Measurements from ENCODE around the gene LYPD8. TPM values are rescaled to one million over a fixed set of nuclear protein-coding genes. Genes with fewer than 3 reads are reported as not detected.

Gene LYPD8
- total and polyA plus RNA-seq, 2 of the 8 experiments (the other 6 are each of a cell fraction or from before 2014, with no cell fraction given): not detected

- 82% methylated on average over 3 of the region's 3 CpGs; no CpG with 5 or more reads in 1 of the 2 experiments for WGBS, 2 experiments (ENCODE audit: extremely low coverage in 1 of 2, insufficient coverage in 1 of 2, insufficient read length in 1 of 2, insufficient replicate concordance in 2 of 2, low coverage in 1 of 2, low lambda C conversion rate in 2 of 2, missing lambda C conversion rate in 1 of 2)
- Histone ChIP-seq H3K79me2 (ENCODE audit: control insufficient read depth in 1 of 2, insufficient read depth in 2 of 2, low read length in 2 of 2) (no peaks in the 10 kb centered on the region), H3K56ac (replicated peaks; ENCODE audit: insufficient read length, low read depth, low read length) (no peak overlapping the region), H2BK15ac (ENCODE audit: low read length) (no peak overlapping the region), H3K14ac (ENCODE audit: insufficient read length) (no peak overlapping the region), H2BK12ac (ENCODE audit: low read depth, low read length) (no peak overlapping the region), H3K27ac (ENCODE audit: low read depth, low read length) (no peak overlapping the region), H3K23me2 (ENCODE audit: low read depth, low read length) (no peaks in the 10 kb centered on the region), H3K18ac (ENCODE audit: extremely low read depth, low read length) (no peak overlapping the region), H3K27me3 (replicated peaks in 1 of 4; ENCODE audit: control insufficient read depth in 3 of 4, extremely low read depth in 1 of 4, insufficient read depth in 3 of 4, low read length in 3 of 4) (no peaks in the 10 kb centered on the region), H2BK20ac (ENCODE audit: low read length) (no peak overlapping the region), H3K4me3 (ENCODE audit: extremely low read depth in 1 of 4, insufficient read depth in 2 of 4, low read depth in 3 of 4, low read length in 4 of 4) (no peak overlapping the region), H4K8ac (ENCODE audit: extremely low read depth, insufficient read depth, low read length) (no peak overlapping the region), H4K91ac (replicated peaks; ENCODE audit: insufficient read length, low read length) (no peak overlapping the region), H3K4ac (replicated peaks; ENCODE audit: insufficient read length, low read depth, low read length) (no peak overlapping the region), H3K79me1 (ENCODE audit: low read depth, low read length) (no peaks in the 10 kb centered on the region), H4K20me1 (replicated peaks in 1 of 2; ENCODE audit: control insufficient read depth in 1 of 2, insufficient read depth in 2 of 2, low read length in 2 of 2) (no peaks in the 10 kb centered on the region), H3K9ac (replicated peaks in 1 of 4; ENCODE audit: extremely low read depth in 1 of 4, low read depth in 3 of 4, low read length in 3 of 4) (no peak overlapping the region), H3K36me3 (ENCODE audit: control insufficient read depth in 2 of 4, insufficient read depth in 4 of 4, low read length in 3 of 4) (no peaks in the 10 kb centered on the region), H3K9me3 (ENCODE audit: insufficient read depth in 2 of 2, low read depth in 1 of 2, low read length in 1 of 2) (peaks cover 41 to 65% of the 10 kb centered on the region in 2 experiments), H2BK120ac (replicated peaks; ENCODE audit: low read depth, low read length) (no peak overlapping the region), H2BK5ac (ENCODE audit: low read depth, low read length) (no peak overlapping the region), H3K4me2 (ENCODE audit: insufficient read depth in 1 of 2, low read depth in 2 of 2, low read length in 2 of 2) (no peak overlapping the region), H3K23ac (ENCODE audit: insufficient read length) (no peak overlapping the region), H2AK5ac (ENCODE audit: low read depth, low read length) (no peak overlapping the region), H2AFZ (ENCODE audit: low read length) (no peak overlapping the region), H4K5ac (ENCODE audit: insufficient read length, low read depth, low read length) (no peak overlapping the region), H3K4me1 (replicated peaks in 1 of 4; ENCODE audit: control insufficient read depth in 3 of 4, insufficient read depth in 4 of 4, low read length in 3 of 4) (no peaks in the 10 kb centered on the region)
- ChIA-PET CTCF (ENCODE audit: partially characterized antibody) (no interaction called here), POLR2A (ENCODE audit: partially characterized antibody) (no interaction called here)
- FAIRE-seq (no peak), DNase-seq (ENCODE audit: low read depth in 1 of 2, low spot score in 2 of 2) (no peak)
- TF ChIP-seq CEBPB (IDR thresholded peaks at IDR 0.05; ENCODE audit: low read depth, low read length) (no peak), RAD21 (IDR thresholded peaks at IDR 0.05 in 1 of 2, conservative IDR thresholded peaks at IDR 0.05 in 1 of 2; ENCODE audit: low read depth in 2 of 2, low read length in 2 of 2) (no peak), BACH1 (IDR thresholded peaks at IDR 0.05; ENCODE audit: low read length) (no peak)
- TF ChIP-seq, protein P1, sequence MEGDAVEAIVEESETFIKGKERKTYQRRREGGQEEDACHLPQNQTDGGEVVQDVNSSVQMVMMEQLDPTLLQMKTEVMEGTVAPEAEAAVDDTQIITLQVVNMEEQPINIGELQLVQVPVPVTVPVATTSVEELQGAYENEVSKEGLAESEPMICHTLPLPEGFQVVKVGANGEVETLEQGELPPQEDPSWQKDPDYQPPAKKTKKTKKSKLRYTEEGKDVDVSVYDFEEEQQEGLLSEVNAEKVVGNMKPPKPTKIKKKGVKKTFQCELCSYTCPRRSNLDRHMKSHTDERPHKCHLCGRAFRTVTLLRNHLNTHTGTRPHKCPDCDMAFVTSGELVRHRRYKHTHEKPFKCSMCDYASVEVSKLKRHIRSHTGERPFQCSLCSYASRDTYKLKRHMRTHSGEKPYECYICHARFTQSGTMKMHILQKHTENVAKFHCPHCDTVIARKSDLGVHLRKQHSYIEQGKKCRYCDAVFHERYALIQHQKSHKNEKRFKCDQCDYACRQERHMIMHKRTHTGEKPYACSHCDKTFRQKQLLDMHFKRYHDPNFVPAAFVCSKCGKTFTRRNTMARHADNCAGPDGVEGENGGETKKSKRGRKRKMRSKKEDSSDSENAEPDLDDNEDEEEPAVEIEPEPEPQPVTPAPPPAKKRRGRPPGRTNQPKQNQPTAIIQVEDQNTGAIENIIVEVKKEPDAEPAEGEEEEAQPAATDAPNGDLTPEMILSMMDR (IDR thresholded peaks at IDR 0.05; ENCODE audit: control extremely low read depth in 1 of 3, insufficient read depth in 1 of 3, low read depth in 1 of 3, low read length in 3 of 3): no peak
Observed at GRCh38 chr1:248800459-248800858, 44.9 kb upstream of the LYPD8 start.

All from H1 (cell line).